Adipocyte (in vitro differentiated cells): ENCODE data around the gene SLC7A14.

Experiments used
- DNase-seq: peaks from one replicate; pipeline ENCODE4 v3.0.0-alpha.2; 2015; ENCODE audit warnings: low read depth
- H3K27me3 ChIP-seq: replicated peaks from 2 replicates; pipeline ENCODE4 v1.7.0; 2013; ENCODE audit warnings: mild to moderate bottlenecking, low read length, moderate library complexity; ENCODE audit not compliant: control insufficient read depth, insufficient read depth
- H3K36me3 ChIP-seq: 2 replicates; pipeline ENCODE4 v1.7.0; 2013; ENCODE audit warnings: low read length, mild to moderate bottlenecking, moderate library complexity; ENCODE audit not compliant: control insufficient read depth, insufficient read depth, severe bottlenecking
- H3K4me1 ChIP-seq: 2 replicates; pipeline ENCODE4 v1.7.0; 2013; ENCODE audit warnings: mild to moderate bottlenecking, low read length, moderate library complexity; ENCODE audit not compliant: control insufficient read depth, insufficient read depth
- H3K4me3 ChIP-seq: 2 replicates; pipeline ENCODE4 v1.7.0; 2013; ENCODE audit warnings: mild to moderate bottlenecking, low read length, moderate library complexity
- H3K9ac ChIP-seq: 2 replicates; pipeline ENCODE4 v1.7.0; 2013; ENCODE audit warnings: mild to moderate bottlenecking, low read length, moderate library complexity
- H3K9me3 ChIP-seq: 2 replicates; pipeline ENCODE4 v1.7.0; 2013; ENCODE audit warnings: mild to moderate bottlenecking, low read length, moderate library complexity; ENCODE audit not compliant: control insufficient read depth

Gene SLC7A14

GRCh38 chr3:170496026-170496867 is 89.6 kb downstream of the SLC7A14 start:
- Histone ChIP-seq H3K9ac (no peak overlapping the region), H3K36me3 (no peaks in the 10 kb centered on the region), H3K4me1 (peaks cover 28% of the 10 kb centered on the region), H3K4me3 (no peak overlapping the region), H3K27me3 (no peaks in the 10 kb centered on the region), H3K9me3 (no peaks in the 10 kb centered on the region)
- DNase-seq: no peak

- no peaks in the 10 kb centered on the region for H3K36me3 ChIP-seq
- no peak for DNase-seq
- no peaks in the 10 kb centered on the region for H3K27me3 ChIP-seq
- no peak overlapping the region for H3K9ac ChIP-seq
- peaks cover 28% of the 10 kb centered on the region for H3K4me1 ChIP-seq
- H3K9me3 ChIP-seq: no peaks in the 10 kb centered on the region
- no peak overlapping the region for H3K4me3 ChIP-seq
Observed at GRCh38 chr3:170494766-170495165, 91.1 kb downstream of the SLC7A14 start.

GRCh38 chr3:170493712-170494182 is 92.1 kb downstream of the SLC7A14 start:
- H3K9ac ChIP-seq: peak overlapping the region; percentile 58
- no peaks in the 10 kb centered on the region for H3K9me3 ChIP-seq
- DNase-seq: peak; percentile 80
- no peaks in the 10 kb centered on the region for H3K36me3 ChIP-seq
- peaks cover 36% of the 10 kb centered on the region for H3K4me1 ChIP-seq
- H3K27me3 ChIP-seq: no peaks in the 10 kb centered on the region
- no peak overlapping the region for H3K4me3 ChIP-seq

- H3K36me3 ChIP-seq: no peaks in the 10 kb centered on the region
Observed at GRCh38 chr3:170491901-170492300, 94.0 kb downstream of the SLC7A14 start.

GRCh38 chr3:170490828-170491560 is 94.9 kb downstream of the SLC7A14 start:
- H3K4me3 ChIP-seq: no peak overlapping the region
- DNase-seq: no peak

More at GRCh38 chr3:170491901-170492300, 94.0 kb downstream of the SLC7A14 start:
- Histone ChIP-seq H3K27me3 (no peaks in the 10 kb centered on the region), H3K4me3 (no peak overlapping the region), H3K4me1 (peaks cover 43% of the 10 kb centered on the region), H3K9ac (no peak overlapping the region), H3K9me3 (no peaks in the 10 kb centered on the region)
- DNase-seq: no peak

GRCh38 chr3:170488802-170489201 is 97.1 kb downstream of the SLC7A14 start:
- Histone ChIP-seq H3K36me3 (no peaks in the 10 kb centered on the region), H3K27me3 (no peaks in the 10 kb centered on the region), H3K4me3 (peak overlapping the region; percentile 4), H3K9ac (no peak overlapping the region), H3K4me1 (peaks cover 36% of the 10 kb centered on the region), H3K9me3 (no peaks in the 10 kb centered on the region)
- DNase-seq: peak; percentile 96

More at GRCh38 chr3:170490828-170491560, 94.9 kb downstream of the SLC7A14 start:
- Histone ChIP-seq H3K36me3 (no peaks in the 10 kb centered on the region), H3K9me3 (no peaks in the 10 kb centered on the region), H3K4me1 (peaks cover 43% of the 10 kb centered on the region), H3K27me3 (no peaks in the 10 kb centered on the region), H3K9ac (no peak overlapping the region)

- no peaks in the 10 kb centered on the region for H3K27me3 ChIP-seq
- H3K4me3 ChIP-seq: no peak overlapping the region
- no peak for DNase-seq
- peaks cover 26% of the 10 kb centered on the region for H3K4me1 ChIP-seq
- H3K9me3 ChIP-seq: no peaks in the 10 kb centered on the region
- H3K36me3 ChIP-seq: no peaks in the 10 kb centered on the region
- H3K9ac ChIP-seq: no peak overlapping the region
Observed at GRCh38 chr3:170487031-170487430, 98.8 kb downstream of the SLC7A14 start.

GRCh38 chr3:170486398-170486797 is 99.5 kb downstream of the SLC7A14 start:
- Histone ChIP-seq H3K9ac (no peak overlapping the region), H3K9me3 (no peaks in the 10 kb centered on the region), H3K36me3 (no peaks in the 10 kb centered on the region), H3K4me1 (peaks cover 26% of the 10 kb centered on the region), H3K27me3 (no peaks in the 10 kb centered on the region), H3K4me3 (no peak overlapping the region)
- DNase-seq: no peak

GRCh38 chr3:170485696-170486095 is 100.2 kb downstream of the SLC7A14 start:
- Histone ChIP-seq H3K9ac (no peak overlapping the region), H3K4me3 (no peak overlapping the region), H3K36me3 (no peaks in the 10 kb centered on the region), H3K27me3 (no peaks in the 10 kb centered on the region), H3K9me3 (no peaks in the 10 kb centered on the region), H3K4me1 (peaks cover 26% of the 10 kb centered on the region)
- no peak for DNase-seq

- H3K36me3 ChIP-seq: no peaks in the 10 kb centered on the region
- no peaks in the 10 kb centered on the region for H3K9me3 ChIP-seq
- H3K4me1 ChIP-seq: peaks cover 26% of the 10 kb centered on the region
- H3K9ac ChIP-seq: no peak overlapping the region
- H3K27me3 ChIP-seq: no peaks in the 10 kb centered on the region
- DNase-seq: no peak
- no peak overlapping the region for H3K4me3 ChIP-seq
Observed at GRCh38 chr3:170485294-170485693, 100.6 kb downstream of the SLC7A14 start.

GRCh38 chr3:170484869-170485268 is 101.0 kb downstream of the SLC7A14 start:
- Histone ChIP-seq H3K27me3 (no peaks in the 10 kb centered on the region), H3K36me3 (no peaks in the 10 kb centered on the region), H3K4me1 (peaks cover 26% of the 10 kb centered on the region)

More at GRCh38 chr3:170484869-170485268, 101.0 kb downstream of the SLC7A14 start:
- Histone ChIP-seq H3K9me3 (no peaks in the 10 kb centered on the region), H3K9ac (no peak overlapping the region), H3K4me3 (no peak overlapping the region)
- no peak for DNase-seq
